Activated CD4-positive, alpha-beta T cell treated with anti-CD3 and anti-CD28 coated beads, Interleukin-10, Interleukin-2, amounts not matched to agents 100 ng/mL and 50 ng/mL, durations not matched to agents 16 hours and 8 hours (primary cell): Measurements from ENCODE around the gene HDAC9.

ENCODE experiments used
- DNase-seq: peaks from one replicate; pipeline ENCODE4 v3.0.0-alpha.2; 2020

Gene HDAC9

GRCh38 chr7:18607025-18607424, 111.5 kb downstream of the HDAC9 start:
- no peak for DNase-seq

- DNase-seq = peak; percentile 1
Measured at GRCh38 chr7:18610331-18610948, 114.9 kb downstream of the HDAC9 start.

- DNase-seq = no peak
Measured at GRCh38 chr7:18614841-18615240, 119.3 kb downstream of the HDAC9 start.

GRCh38 chr7:18619311-18619710, 123.8 kb downstream of the HDAC9 start:
- no peak for DNase-seq

GRCh38 chr7:18623389-18623788, 127.8 kb downstream of the HDAC9 start:
- DNase-seq = no peak

GRCh38 chr7:18624459-18624858, 128.9 kb downstream of the HDAC9 start:
- DNase-seq = no peak

- no peak for DNase-seq
Measured at GRCh38 chr7:18626086-18626485, 130.5 kb downstream of the HDAC9 start.

GRCh38 chr7:18626717-18627116, 131.2 kb downstream of the HDAC9 start:
- no peak for DNase-seq

GRCh38 chr7:18637516-18637915, 142.0 kb downstream of the HDAC9 start:
- no peak for DNase-seq

GRCh38 chr7:18638594-18639452, 143.3 kb downstream of the HDAC9 start:
- DNase-seq = peak; percentile 72

- no peak for DNase-seq
Measured at GRCh38 chr7:18639711-18640110, 144.2 kb downstream of the HDAC9 start.

GRCh38 chr7:18644981-18645380, 149.4 kb downstream of the HDAC9 start:
- DNase-seq = no peak

- no peak for DNase-seq
Measured at GRCh38 chr7:18647582-18647981, 152.0 kb downstream of the HDAC9 start.

- DNase-seq = peak; percentile 56
Measured at GRCh38 chr7:18648849-18649758, 153.6 kb downstream of the HDAC9 start.

- no peak for DNase-seq
Measured at GRCh38 chr7:18653381-18654155, 158.0 kb downstream of the HDAC9 start.

GRCh38 chr7:18654709-18655108, 159.2 kb downstream of the HDAC9 start:
- DNase-seq = no peak

- no peak for DNase-seq
Measured at GRCh38 chr7:18655506-18655905, 160.0 kb downstream of the HDAC9 start.

- no peak for DNase-seq
Measured at GRCh38 chr7:18655912-18656311, 160.4 kb downstream of the HDAC9 start.

GRCh38 chr7:18656362-18656761, 160.8 kb downstream of the HDAC9 start:
- no peak for DNase-seq

- no peak for DNase-seq
Measured at GRCh38 chr7:18659746-18660145, 164.2 kb downstream of the HDAC9 start.

GRCh38 chr7:18663321-18663720, 167.8 kb downstream of the HDAC9 start:
- no peak for DNase-seq

GRCh38 chr7:18666107-18666728, 170.7 kb downstream of the HDAC9 start:
- DNase-seq = peak; percentile 78
